Stomach smooth muscle (tissue), 2 donors: ENCODE results near the gene NFAM1.
A peak's percentile ranks its signal among the peaks of the same experiment; 100 is the strongest.

Experiments
- H3K27ac ChIP-seq: one replicate; pipeline ENCODE4 v1.7.0; 2013; ENCODE audit warnings: mild to moderate bottlenecking, low read length, inconsistent platforms
- H3K27me3 ChIP-seq, 2 donors: one replicate each; pipeline ENCODE4 v1.7.0; 2013; ENCODE audit warnings: low read length in 2 of 2; ENCODE audit not compliant: insufficient read depth in 2 of 2, control insufficient read depth in 1 of 2
- H3K36me3 ChIP-seq, 2 donors: one replicate each; pipeline ENCODE4 v1.7.0; 2013; ENCODE audit warnings: low read length in 2 of 2; ENCODE audit not compliant: control insufficient read depth in 2 of 2, insufficient read depth in 2 of 2
- H3K4me1 ChIP-seq: one replicate; pipeline ENCODE4 v1.7.0; 2013; ENCODE audit warnings: low read length; ENCODE audit not compliant: control insufficient read depth, insufficient read depth
- H3K4me3 ChIP-seq, 2 donors: one replicate each; pipeline ENCODE4 v1.7.0; 2013; ENCODE audit warnings: low read length in 2 of 2
- H3K9ac ChIP-seq, 2 donors: one replicate each; pipeline ENCODE4 v1.7.0; 2013; ENCODE audit warnings: low read length in 2 of 2, mild to moderate bottlenecking in 1 of 2
- H3K9me3 ChIP-seq, 2 donors: one replicate each; pipeline ENCODE4 v1.7.0; 2013; ENCODE audit warnings: low read length in 2 of 2; ENCODE audit not compliant: control insufficient read depth in 2 of 2
- donor health status: healthy.
- donor health status: Pancreatic carcinoma.

The NFAM1 gene

GRCh38 chr22:42340829-42341383 lies 91.3 kb downstream of the NFAM1 start:
- Histone ChIP-seq H3K4me3 (peak overlapping the region; percentile 25 to 64), H3K27ac (no peak overlapping the region), H3K9ac (peak overlapping the region; percentile 29 to 51), H3K9me3 (no peaks in the 10 kb centered on the region), H3K36me3 (no peaks in the 10 kb centered on the region), H3K4me1 (peaks cover 47% of the 10 kb centered on the region), H3K27me3 (no peaks in the 10 kb centered on the region)

- Histone ChIP-seq H3K27me3 (no peaks in the 10 kb centered on the region), H3K27ac (no peak overlapping the region), H3K4me1 (peaks cover 50% of the 10 kb centered on the region), H3K4me3 (no peak overlapping the region), H3K36me3 (no peaks in the 10 kb centered on the region), H3K9ac (no peak overlapping the region), H3K9me3 (no peaks in the 10 kb centered on the region)
Observed at GRCh38 chr22:42340150-42340549, 92.1 kb downstream of the NFAM1 start.

DNA sequence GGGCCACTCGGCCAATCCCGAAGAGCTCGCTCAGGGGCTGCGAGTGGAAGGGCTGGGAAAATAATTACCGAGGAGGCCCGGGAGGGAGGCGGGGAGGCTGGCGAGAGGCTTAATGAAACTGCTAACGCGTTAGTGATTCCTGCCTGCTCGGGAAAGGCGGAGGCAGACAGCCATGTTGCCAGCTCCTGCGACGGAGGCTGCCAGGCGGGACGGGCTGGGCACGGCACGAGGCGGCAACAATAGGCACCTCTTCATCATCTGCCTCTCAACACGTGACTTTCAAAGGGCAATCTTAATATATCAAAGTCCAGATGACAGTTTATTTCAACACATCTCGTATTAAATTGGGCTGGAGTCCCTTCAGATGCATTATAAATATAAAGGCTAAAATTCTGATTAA lies 93.7 kb downstream of the NFAM1 start:
- Histone ChIP-seq H3K27me3 (no peaks in the 10 kb centered on the region), H3K4me3 (peak overlapping the region in 1 of 2 donors; percentile 8), H3K36me3 (no peaks in the 10 kb centered on the region), H3K27ac (no peak overlapping the region), H3K9me3 (no peaks in the 10 kb centered on the region), H3K9ac (no peak overlapping the region), H3K4me1 (peaks cover 43% of the 10 kb centered on the region)

DNA sequence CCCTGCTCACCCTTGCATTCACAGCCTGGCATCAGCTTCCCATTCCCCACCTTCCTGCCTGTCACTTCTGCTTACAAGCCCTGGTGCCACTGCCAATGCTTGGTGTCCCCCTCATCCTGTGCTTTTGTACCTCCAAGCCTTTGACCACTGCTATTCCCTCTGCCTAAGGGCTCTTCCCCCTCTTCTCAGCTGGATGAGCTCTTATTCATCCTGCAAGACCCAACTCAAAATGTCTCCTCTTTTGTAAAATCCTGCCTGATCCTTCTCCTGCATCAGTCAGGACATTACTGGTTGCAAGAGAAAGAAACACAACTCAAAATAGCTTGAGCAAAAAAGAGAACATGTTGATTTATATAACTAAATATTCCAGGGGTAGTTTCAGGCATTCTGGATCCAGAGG lies 94.8 kb downstream of the NFAM1 start:
- no peak overlapping the region for H3K27ac ChIP-seq
- peaks cover 39% of the 10 kb centered on the region for H3K4me1 ChIP-seq
- H3K27me3 ChIP-seq = no peaks in the 10 kb centered on the region

DNA sequence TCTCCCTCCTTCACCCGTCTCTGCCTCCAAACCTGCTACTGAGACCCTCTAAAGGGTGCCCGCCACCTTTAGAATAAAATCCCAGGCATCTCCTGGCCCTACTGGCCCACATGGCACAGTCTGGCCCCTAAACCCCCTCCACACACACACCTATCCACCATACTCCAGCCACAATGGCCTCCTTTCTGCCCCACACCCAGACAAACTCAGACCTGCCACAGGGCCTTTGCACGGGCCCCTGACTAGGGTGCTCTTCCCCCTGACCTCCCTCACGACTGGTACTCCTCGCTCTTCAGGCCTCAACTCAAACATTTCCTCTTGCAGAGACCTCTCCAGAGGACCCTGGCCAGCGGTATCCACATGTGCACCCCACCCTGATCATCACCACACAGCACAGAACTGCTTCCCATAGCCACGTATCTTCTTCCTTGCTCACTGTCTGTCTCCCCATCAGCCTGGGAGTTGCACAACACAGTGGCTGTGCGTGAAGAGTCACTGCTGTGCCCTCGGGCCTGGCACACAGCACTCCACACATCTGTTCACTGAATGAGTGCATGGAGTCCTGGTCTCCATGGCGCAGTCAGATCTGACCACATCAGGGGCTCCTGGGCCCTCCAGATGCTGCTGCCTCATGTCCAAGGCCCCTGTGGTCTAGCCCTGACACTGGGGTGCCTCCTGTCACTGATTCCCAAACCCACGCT lies 95.5 kb downstream of the NFAM1 start:
- Histone ChIP-seq H3K27ac (no peak overlapping the region), H3K9me3 (no peaks in the 10 kb centered on the region), H3K9ac (no peak overlapping the region), H3K4me3 (no peak overlapping the region), H3K36me3 (no peaks in the 10 kb centered on the region), H3K27me3 (no peaks in the 10 kb centered on the region), H3K4me1 (peaks cover 39% of the 10 kb centered on the region)

More for the DNA sequence above, 94.8 kb downstream of the NFAM1 start:
- Histone ChIP-seq H3K4me3 (no peak overlapping the region), H3K9ac (no peak overlapping the region), H3K9me3 (no peaks in the 10 kb centered on the region), H3K36me3 (no peaks in the 10 kb centered on the region)

GRCh38 chr22:42335839-42336378 lies 96.3 kb downstream of the NFAM1 start:
- H3K27ac ChIP-seq = no peak overlapping the region
- no peaks in the 10 kb centered on the region for H3K27me3 ChIP-seq
- no peaks in the 10 kb centered on the region for H3K36me3 ChIP-seq
- no peak overlapping the region for H3K4me3 ChIP-seq
- H3K9ac ChIP-seq = no peak overlapping the region
- peaks cover 32% of the 10 kb centered on the region for H3K4me1 ChIP-seq
- no peaks in the 10 kb centered on the region for H3K9me3 ChIP-seq

- Histone ChIP-seq H3K36me3 (no peaks in the 10 kb centered on the region), H3K9me3 (no peaks in the 10 kb centered on the region)
Observed at GRCh38 chr22:42334875-42335512, 97.2 kb downstream of the NFAM1 start.

DNA sequence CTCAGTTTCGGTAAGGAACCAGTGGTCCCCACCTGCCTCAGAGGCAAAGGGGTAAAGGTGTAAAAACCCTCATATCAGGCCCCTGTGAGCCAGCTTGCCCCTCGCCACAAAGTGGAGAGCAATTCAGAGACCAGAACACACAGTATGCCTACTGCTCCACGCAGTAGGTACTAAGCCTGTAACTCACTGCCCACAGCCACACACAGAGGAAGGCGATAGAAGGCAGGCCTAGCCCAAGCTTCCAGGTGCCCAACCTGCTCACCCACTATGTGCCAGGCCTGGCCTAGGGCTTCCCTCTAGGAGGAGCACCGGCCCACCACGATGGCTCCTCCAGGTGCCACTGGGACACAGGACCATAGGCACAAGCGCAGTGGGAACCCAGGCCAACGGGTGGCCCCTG lies 98.7 kb downstream of the NFAM1 start:
- Histone ChIP-seq H3K27me3 (no peaks in the 10 kb centered on the region), H3K4me3 (no peak overlapping the region), H3K36me3 (no peaks in the 10 kb centered on the region), H3K4me1 (peaks cover 18% of the 10 kb centered on the region), H3K27ac (no peak overlapping the region), H3K9ac (no peak overlapping the region), H3K9me3 (no peaks in the 10 kb centered on the region)

More at GRCh38 chr22:42334875-42335512, 97.2 kb downstream of the NFAM1 start:
- no peaks in the 10 kb centered on the region for H3K27me3 ChIP-seq
- no peak overlapping the region for H3K9ac ChIP-seq
- no peak overlapping the region for H3K27ac ChIP-seq
- no peak overlapping the region for H3K4me3 ChIP-seq
- H3K4me1 ChIP-seq = peaks cover 31% of the 10 kb centered on the region

DNA sequence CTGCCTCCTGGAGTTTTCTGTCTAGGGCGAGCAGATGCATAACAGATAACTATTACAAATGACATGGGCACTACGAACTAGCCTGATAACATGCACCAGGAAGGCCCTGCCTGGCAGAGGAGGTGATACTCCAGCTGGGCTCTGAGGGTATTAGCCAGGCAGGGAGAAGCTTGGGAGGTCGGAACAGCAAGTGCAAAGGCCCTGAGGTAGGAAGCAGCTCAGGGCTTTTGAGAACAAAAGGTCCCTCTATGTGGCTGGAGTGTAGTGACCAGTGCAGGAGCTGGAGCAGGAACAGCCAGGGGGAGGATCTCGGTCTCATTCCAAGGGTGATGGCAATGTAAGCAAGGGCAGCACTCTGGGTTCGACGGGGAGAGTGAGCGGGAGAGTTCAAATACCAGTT lies 100.1 kb downstream of the NFAM1 start:
- no peaks in the 10 kb centered on the region for H3K36me3 ChIP-seq
- H3K9ac ChIP-seq = no peak overlapping the region
- no peak overlapping the region for H3K4me3 ChIP-seq
- no peak overlapping the region for H3K27ac ChIP-seq
- H3K27me3 ChIP-seq = no peaks in the 10 kb centered on the region
- peaks cover 17% of the 10 kb centered on the region for H3K4me1 ChIP-seq
- no peaks in the 10 kb centered on the region for H3K9me3 ChIP-seq

DNA sequence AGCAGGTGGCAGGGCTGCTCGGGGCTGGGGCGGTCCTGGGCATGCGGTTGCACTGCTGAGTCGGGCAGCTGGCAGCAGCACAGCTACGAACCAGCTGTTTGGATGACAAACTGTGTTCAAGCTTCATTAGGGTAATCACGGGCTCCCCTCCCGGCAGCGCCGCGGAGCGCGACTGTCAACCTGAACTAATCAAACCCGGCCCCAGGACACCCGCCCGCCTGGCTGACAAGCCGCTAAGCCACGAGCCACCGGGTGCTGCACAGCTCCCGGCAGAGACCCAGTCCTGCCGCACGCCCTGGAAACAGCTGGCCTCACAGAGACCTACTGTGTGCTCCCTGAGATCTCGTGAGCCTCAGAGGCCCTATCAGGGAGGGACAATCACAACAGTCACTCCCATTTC lies 101.2 kb downstream of the NFAM1 start:
- H3K9me3 ChIP-seq = no peaks in the 10 kb centered on the region
- H3K4me3 ChIP-seq = no peak overlapping the region
- peaks cover 23% of the 10 kb centered on the region for H3K4me1 ChIP-seq
- no peak overlapping the region for H3K9ac ChIP-seq
- no peaks in the 10 kb centered on the region for H3K27me3 ChIP-seq
- H3K27ac ChIP-seq = no peak overlapping the region
- H3K36me3 ChIP-seq = no peaks in the 10 kb centered on the region
